ENCODE measurements around the gene LRTM2.

- TF ChIP-seq CTCF (conservative IDR thresholded peaks at IDR 0.05 in 1 of 2, IDR thresholded peaks at IDR 0.05 in 1 of 2; ENCODE audit: low read depth in 1 of 2, low read length in 2 of 2) (no peak), EZH2 (IDR thresholded peaks at IDR 0.05; ENCODE audit: low read length, missing control alignments) (no peak)
Observed at GRCh38 chr12:1801303-1801975, 18.9 kb upstream of the LRTM2 start.

Data from fibroblast of lung (primary cell).